A673 (cell line): ENCODE measurements around the gene SLC39A10. TPM values are rescaled to one million over a fixed set of nuclear protein-coding genes. Genes with fewer than 3 reads are reported as not detected.

Source experiments
- BruUV-seq: library from RNA; stranded (reverse); fragments of 400-500 nt; replicated peaks from 2 replicates; lab custom pipeline; 2021; lab: Mats Ljungman, UMichigan
- CTCF ChIA-PET: fragments of 300-600 bp; sonication (Branson Sonifier 250); formaldehyde crosslinking; loops from one replicate; lab custom pipeline; 2022; ENCODE audit warnings: antibody characterized with exemption; lab: Charles Lee
- POLR2A ChIA-PET: fragments of 300-600 bp; sonication (Branson Sonifier 250); formaldehyde crosslinking; loops from one replicate; lab custom pipeline; 2022; ENCODE audit warnings: antibody characterized with exemption; ENCODE audit not compliant: low non-redundant PET; lab: Charles Lee
- DNase-seq: peaks from one replicate; pipeline ENCODE4 v3.0.0-alpha.2; 2015; ENCODE audit warnings: low spot score
- H3K27ac ChIP-seq: fragments of 200-600 bp; sonication (generic); 2 replicates; pipeline ENCODE4 v1.5.1; 2016; ENCODE audit warnings: mixed run types, low read depth, mild to moderate bottlenecking, mixed read lengths, antibody characterized with exemption, low read length; ENCODE audit not compliant: poor library complexity, severe bottlenecking
- H3K27me3 ChIP-seq: fragments of 200-600 bp; sonication (generic); replicated peaks from 2 replicates; pipeline ENCODE4 v1.6.1; 2017; ENCODE audit warnings: mixed run types, low read depth, mild to moderate bottlenecking, mixed read lengths, antibody characterized with exemption, low read length; ENCODE audit not compliant: insufficient read depth, poor library complexity
- H3K36me3 ChIP-seq: fragments of 200-600 bp; sonication (generic); 2 replicates; pipeline ENCODE4 v1.6.1; 2016; ENCODE audit warnings: mixed run types, mild to moderate bottlenecking, mixed read lengths, antibody characterized with exemption, low read length; ENCODE audit not compliant: insufficient read depth, poor library complexity, severe bottlenecking
- H3K4me1 ChIP-seq: fragments of 200-600 bp; sonication (generic); 2 replicates; pipeline ENCODE4 v1.6.1; 2017; ENCODE audit warnings: mixed run types, mild to moderate bottlenecking, mixed read lengths, antibody characterized with exemption, low read length; ENCODE audit not compliant: insufficient read depth, poor library complexity, severe bottlenecking
- H3K4me3 ChIP-seq: fragments of 200-600 bp; sonication (generic); 2 replicates; pipeline ENCODE4 v1.5.1; 2016; ENCODE audit warnings: low read depth, mixed run types, mild to moderate bottlenecking, mixed read lengths, low read length; ENCODE audit not compliant: poor library complexity, severe bottlenecking
- H3K9me3 ChIP-seq: fragments of 200-600 bp; sonication (generic); 2 replicates; pipeline ENCODE4 v1.6.1; 2016; ENCODE audit warnings: mixed run types, low read depth, mild to moderate bottlenecking, mixed read lengths, antibody characterized with exemption, low read length; ENCODE audit not compliant: poor library complexity, severe bottlenecking
- CTCF ChIP-seq: fragments of 300-800, 200-600 bp; sonication (generic); conservative IDR thresholded peaks from 2 replicates; pipeline ENCODE4 v1.5.1; 2017; ENCODE audit warnings: low read depth, mild to moderate bottlenecking, antibody characterized with exemption, low read length, moderate library complexity, mixed read lengths
- EZH2 ChIP-seq: fragments of 200-600 bp; sonication (generic); IDR thresholded peaks from 2 replicates; pipeline ENCODE4 v1.6.1; 2017; ENCODE audit warnings: borderline replicate concordance, low read depth, mild to moderate bottlenecking, mixed read lengths, antibody characterized with exemption, low read length; ENCODE audit not compliant: poor library complexity, severe bottlenecking
- intact Hi-C: fragments of 100-400 bp; cut with micrococcal nuclease; formaldehyde crosslinking; loops from one replicate; pipeline ENCODE4 v1.10.0; 2022; ENCODE audit not compliant: unreplicated experiment
- total RNA-seq: library from RNA; stranded (reverse); gene quantifications from 2 replicates; pipeline ENCODE4 v1.2.3, GENCODE V29; 2021

Gene SLC39A10
- total RNA-seq, 1 experiment from 2014 or later, result 42.3 TPM

- Histone ChIP-seq H3K4me3 (no peak overlapping the region), H3K36me3 (no peaks in the 10 kb centered on the region), H3K9me3 (no peaks in the 10 kb centered on the region), H3K27ac (no peak overlapping the region), H3K4me1 (no peaks in the 10 kb centered on the region), H3K27me3 (no peaks in the 10 kb centered on the region)
- CTCF ChIA-PET, result no interaction called here
- TF ChIP-seq CTCF (no peak), EZH2 (no peak)
- POLR2A ChIA-PET, result no interaction called here
- intact Hi-C loops, result no loop called here
- DNase-seq, result no peak
- BruUV-seq, result no TSS peak
These were observed 80.7 kb downstream of the SLC39A10 start for GRCh38 chr2:195737511-195738325.

- BruUV-seq, result no TSS peak
- no peak overlapping the region for H3K4me3 ChIP-seq
- TF ChIP-seq EZH2 (no peak), CTCF (no peak)
- H3K4me1 ChIP-seq, result no peaks in the 10 kb centered on the region
- H3K27ac ChIP-seq, result no peak overlapping the region
- no peaks in the 10 kb centered on the region for H3K9me3 ChIP-seq
- ChIA-PET POLR2A (no interaction called here), CTCF (no interaction called here)
- H3K27me3 ChIP-seq, result no peaks in the 10 kb centered on the region
- H3K36me3 ChIP-seq, result no peaks in the 10 kb centered on the region
- no peak for DNase-seq
- intact Hi-C loops, result no loop called here
These were observed 84.2 kb downstream of the SLC39A10 start for GRCh38 chr2:195741191-195741590.

GRCh38 chr2:195756218-195756942, 99.4 kb downstream of the SLC39A10 start:
- ChIA-PET POLR2A (no interaction called here), CTCF (no interaction called here)
- no TSS peak for BruUV-seq
- no peaks in the 10 kb centered on the region for H3K4me1 ChIP-seq
- no peak for DNase-seq
- H3K4me3 ChIP-seq, result no peak overlapping the region
- no peaks in the 10 kb centered on the region for H3K9me3 ChIP-seq
- H3K36me3 ChIP-seq, result no peaks in the 10 kb centered on the region
- no peak for TF ChIP-seq EZH2
- TF ChIP-seq CTCF, result no peak
- H3K27me3 ChIP-seq, result no peaks in the 10 kb centered on the region
- H3K27ac ChIP-seq, result no peak overlapping the region
- intact Hi-C loops, result no loop called here
